ENCODE results near the gene AP1B1.
"Not testable (repeated sequence)": the region's sequence is repeated elsewhere in the genome, so short reads cannot be mapped to it uniquely, and the experiment has no call there.

AP1B1 gene

GRCh38 chr22:29348956-29349355, 39.4 kb downstream of the AP1B1 start:
- DNase-seq (ENCODE audit: low spot score): no peak

- no peak for DNase-seq (ENCODE audit: low spot score)
Measured at GRCh38 chr22:29348041-29348440, 40.3 kb downstream of the AP1B1 start.

GRCh38 chr22:29346659-29347058, 41.7 kb downstream of the AP1B1 start:
- no peak for DNase-seq (ENCODE audit: low spot score)

- DNase-seq (ENCODE audit: low spot score): no peak
Measured at GRCh38 chr22:29345932-29346331, 42.4 kb downstream of the AP1B1 start.

- DNase-seq (ENCODE audit: low spot score): not testable (repeated sequence)
Measured at GRCh38 chr22:29344889-29345288, 43.5 kb downstream of the AP1B1 start.

GRCh38 chr22:29344137-29344536, 44.2 kb downstream of the AP1B1 start:
- no peak for DNase-seq (ENCODE audit: low spot score)

- DNase-seq (ENCODE audit: low spot score): no peak
Measured at GRCh38 chr22:29343313-29343805, 45.0 kb downstream of the AP1B1 start.

GRCh38 chr22:29342577-29343312, 45.6 kb downstream of the AP1B1 start:
- no peak for DNase-seq (ENCODE audit: low spot score)

- no peak for DNase-seq (ENCODE audit: low spot score)
Measured at GRCh38 chr22:29342177-29342576, 46.2 kb downstream of the AP1B1 start.

- no peak for DNase-seq (ENCODE audit: low spot score)
Measured at GRCh38 chr22:29341849-29342127, 46.6 kb downstream of the AP1B1 start.

- DNase-seq (ENCODE audit: low spot score): no peak
Measured at GRCh38 chr22:29341056-29341848, 47.1 kb downstream of the AP1B1 start.

GRCh38 chr22:29340566-29340965, 47.8 kb downstream of the AP1B1 start:
- no peak for DNase-seq (ENCODE audit: low spot score)

GRCh38 chr22:29339381-29340235, 48.8 kb downstream of the AP1B1 start:
- no peak for DNase-seq (ENCODE audit: low spot score)

- DNase-seq (ENCODE audit: low spot score): no peak
Measured at GRCh38 chr22:29338398-29338797, 50.0 kb downstream of the AP1B1 start.

GRCh38 chr22:29337631-29338284, 50.6 kb downstream of the AP1B1 start:
- no peak for DNase-seq (ENCODE audit: low spot score)

GRCh38 chr22:29336751-29337490, 51.4 kb downstream of the AP1B1 start:
- DNase-seq (ENCODE audit: low spot score): no peak

- DNase-seq (ENCODE audit: low spot score): no peak
Measured at GRCh38 chr22:29335656-29336055, 52.7 kb downstream of the AP1B1 start.

- DNase-seq (ENCODE audit: low spot score): no peak
Measured at GRCh38 chr22:29334696-29335344, 53.5 kb downstream of the AP1B1 start.

GRCh38 chr22:29334148-29334547, 54.2 kb downstream of the AP1B1 start:
- no peak for DNase-seq (ENCODE audit: low spot score)

GRCh38 chr22:29332886-29333496, 55.4 kb downstream of the AP1B1 start:
- DNase-seq (ENCODE audit: low spot score): no peak
